Measurements from ENCODE around the gene KRT86.
"Not testable (repeated sequence)": the region's sequence is repeated elsewhere in the genome, so short reads cannot be mapped to it uniquely, and the experiment has no call there.

The KRT86 gene

GRCh38 chr12:52245962-52246569, 28.4 kb upstream of the KRT86 start:
- Mint-ChIP-seq H3K36me3 (peaks cover 4% of the 10 kb centered on the region), H3K9me3 (no peaks in the 10 kb centered on the region), H3K27ac (peak overlapping the region; percentile 70), H3K4me1 (peaks cover 51% of the 10 kb centered on the region), H3K4me3 (peak overlapping the region; percentile 40)
- DNase-seq (ENCODE audit: low spot score in 2 of 2) (no peak), ATAC-seq (no peak)

- Mint-ChIP-seq H3K9me3 (no peaks in the 10 kb centered on the region), H3K27ac (peak overlapping the region; percentile 70), H3K4me1 (peaks cover 56% of the 10 kb centered on the region), H3K36me3 (peaks cover 4% of the 10 kb centered on the region), H3K4me3 (peak overlapping the region; percentile 40)
- ATAC-seq (peak; percentile 14), DNase-seq (ENCODE audit: low spot score in 2 of 2) (no peak)
Measured at GRCh38 chr12:52246720-52247621, 27.5 kb upstream of the KRT86 start.

- Mint-ChIP-seq H3K4me3 (peak overlapping the region; percentile 40), H3K4me1 (peaks cover 60% of the 10 kb centered on the region), H3K27ac (peak overlapping the region; percentile 70), H3K36me3 (peaks cover 4% of the 10 kb centered on the region), H3K9me3 (no peaks in the 10 kb centered on the region)
- DNase-seq (ENCODE audit: low spot score in 2 of 2) (no peak), ATAC-seq (no peak)
Measured at GRCh38 chr12:52247622-52248540, 26.6 kb upstream of the KRT86 start.

GRCh38 chr12:52248541-52249461, 25.6 kb upstream of the KRT86 start:
- Mint-ChIP-seq H3K36me3 (peaks cover 4% of the 10 kb centered on the region), H3K27ac (peak overlapping the region; percentile 70), H3K4me1 (peaks cover 53% of the 10 kb centered on the region), H3K9me3 (no peaks in the 10 kb centered on the region), H3K4me3 (no peak overlapping the region)
- ATAC-seq (no peak), DNase-seq (ENCODE audit: low spot score in 2 of 2) (no peak)

GRCh38 chr12:52249511-52250047, 24.9 kb upstream of the KRT86 start:
- Mint-ChIP-seq H3K4me3 (no peak overlapping the region), H3K4me1 (peaks cover 46% of the 10 kb centered on the region), H3K27ac (peak overlapping the region; percentile 20), H3K9me3 (no peaks in the 10 kb centered on the region), H3K36me3 (peaks cover 4% of the 10 kb centered on the region)
- ATAC-seq: no peak
- DNase-seq (ENCODE audit: low spot score in 2 of 2): no peak

- ATAC-seq (no peak), DNase-seq (ENCODE audit: low spot score in 2 of 2) (no peak)
- no peaks in the 10 kb centered on the region for H3K9me3 Mint-ChIP-seq
- H3K4me1 Mint-ChIP-seq: peaks cover 45% of the 10 kb centered on the region
- H3K4me3 Mint-ChIP-seq: no peak overlapping the region
- peak overlapping the region; percentile 20 for H3K27ac Mint-ChIP-seq
- peaks cover 4% of the 10 kb centered on the region for H3K36me3 Mint-ChIP-seq
Measured at GRCh38 chr12:52250048-52250990, 24.1 kb upstream of the KRT86 start.

GRCh38 chr12:52251367-52252051, 22.9 kb upstream of the KRT86 start:
- ATAC-seq (peak; percentile 62), DNase-seq (ENCODE audit: low spot score in 2 of 2) (no peak)
- H3K27ac Mint-ChIP-seq: no peak overlapping the region
- H3K4me3 Mint-ChIP-seq: no peak overlapping the region
- no peaks in the 10 kb centered on the region for H3K9me3 Mint-ChIP-seq
- H3K4me1 Mint-ChIP-seq: peaks cover 35% of the 10 kb centered on the region
- H3K36me3 Mint-ChIP-seq: peaks cover 4% of the 10 kb centered on the region

GRCh38 chr12:52252175-52252615, 22.2 kb upstream of the KRT86 start:
- not testable (repeated sequence) for ATAC-seq; DNase-seq (ENCODE audit: low spot score in 2 of 2); H3K36me3 Mint-ChIP-seq; H3K27ac Mint-ChIP-seq; H3K9me3 Mint-ChIP-seq; H3K4me3 Mint-ChIP-seq
- peaks cover 28% of the 10 kb centered on the region for H3K4me1 Mint-ChIP-seq

- ATAC-seq (no peak), DNase-seq (ENCODE audit: low spot score in 2 of 2) (no peak)
- Mint-ChIP-seq H3K9me3 (no peaks in the 10 kb centered on the region), H3K4me3 (no peak overlapping the region), H3K36me3 (peaks cover 3% of the 10 kb centered on the region), H3K27ac (no peak overlapping the region), H3K4me1 (peaks cover 22% of the 10 kb centered on the region)
Measured at GRCh38 chr12:52252728-52253343, 21.6 kb upstream of the KRT86 start.

GRCh38 chr12:52253391-52254179, 20.9 kb upstream of the KRT86 start:
- H3K27ac Mint-ChIP-seq: no peak overlapping the region
- H3K4me3 Mint-ChIP-seq: no peak overlapping the region
- H3K9me3 Mint-ChIP-seq: no peaks in the 10 kb centered on the region
- no peak for ATAC-seq
- H3K36me3 Mint-ChIP-seq: no peaks in the 10 kb centered on the region
- H3K4me1 Mint-ChIP-seq: peaks cover 22% of the 10 kb centered on the region
- DNase-seq (ENCODE audit: low spot score in 2 of 2): no peak

- no peak overlapping the region for H3K4me3 Mint-ChIP-seq
- no peak for DNase-seq (ENCODE audit: low spot score in 2 of 2)
- no peak for ATAC-seq
- H3K27ac Mint-ChIP-seq: no peak overlapping the region
- H3K9me3 Mint-ChIP-seq: no peaks in the 10 kb centered on the region
- H3K36me3 Mint-ChIP-seq: no peaks in the 10 kb centered on the region
- peaks cover 20% of the 10 kb centered on the region for H3K4me1 Mint-ChIP-seq
Measured at GRCh38 chr12:52254180-52254964, 20.1 kb upstream of the KRT86 start.

All from stimulated activated effector memory CD8-positive, alpha-beta T cell treated with anti-CD3 and anti-CD28 coated beads, Interleukin-12 subunit alpha, Interleukin-12 subunit beta, amount 100 ng/mL, for 72 hours (primary cell).